H54 (cell line): ENCODE measurements around the gene KRTAP4-2.
A peak's percentile ranks its signal among the peaks of the same experiment; 100 is the strongest.
"Not testable (repeated sequence)": the region's sequence is repeated elsewhere in the genome, so short reads cannot be mapped to it uniquely, and the experiment has no call there.

Source experiments
- DNase-seq: peaks from one replicate; pipeline ENCODE4 v3.0.0; 2011; ENCODE audit warnings: low spot score, mixed read lengths; ENCODE audit not compliant: insufficient read length
- FAIRE-seq: peaks from 3 replicates; lab custom pipeline; 2011; peaks lifted over from hg19 to GRCh38; lab: Jason Lieb, UNC
- POLR2A ChIP-seq: IDR thresholded peaks from 2 replicates; pipeline ENCODE4 v1.6.1; 2011; ENCODE audit warnings: low read depth, mild to moderate bottlenecking, low read length

Gene KRTAP4-2

DNA sequence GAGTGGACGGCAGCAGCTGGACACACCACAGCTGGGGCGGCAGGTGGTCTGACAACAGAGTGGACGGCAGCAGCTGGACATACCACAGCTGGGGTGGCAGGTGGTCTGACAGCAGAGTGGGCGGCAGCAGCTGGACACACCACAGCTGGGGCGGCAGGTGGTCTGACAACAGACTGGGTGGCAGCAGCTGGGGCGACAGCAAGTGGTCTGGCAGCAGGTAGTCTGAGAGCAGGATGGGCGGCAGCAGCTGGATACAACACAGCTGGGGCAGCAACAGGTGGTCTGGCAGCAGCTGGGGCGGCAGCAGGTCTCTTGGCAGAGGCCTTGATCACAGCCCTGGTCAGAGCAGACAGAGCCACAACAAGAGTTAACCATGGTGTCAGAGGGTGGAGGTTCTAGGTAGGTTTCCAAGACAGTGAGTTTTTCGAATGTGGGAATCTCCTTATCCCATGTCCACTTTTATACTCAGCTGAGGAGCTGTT lies 6.5 kb upstream of the KRTAP4-2 start, which contains the start of gene KRTAP4-1:
Gene KRTAP4-1 (minus strand): TSS at position 432 of the 482 bp plus-strand sequence. CDS start 57 bp downstream, at position 375.
- FAIRE-seq (no peak), DNase-seq (no peak)
- TF ChIP-seq POLR2A = no peak

DNA sequence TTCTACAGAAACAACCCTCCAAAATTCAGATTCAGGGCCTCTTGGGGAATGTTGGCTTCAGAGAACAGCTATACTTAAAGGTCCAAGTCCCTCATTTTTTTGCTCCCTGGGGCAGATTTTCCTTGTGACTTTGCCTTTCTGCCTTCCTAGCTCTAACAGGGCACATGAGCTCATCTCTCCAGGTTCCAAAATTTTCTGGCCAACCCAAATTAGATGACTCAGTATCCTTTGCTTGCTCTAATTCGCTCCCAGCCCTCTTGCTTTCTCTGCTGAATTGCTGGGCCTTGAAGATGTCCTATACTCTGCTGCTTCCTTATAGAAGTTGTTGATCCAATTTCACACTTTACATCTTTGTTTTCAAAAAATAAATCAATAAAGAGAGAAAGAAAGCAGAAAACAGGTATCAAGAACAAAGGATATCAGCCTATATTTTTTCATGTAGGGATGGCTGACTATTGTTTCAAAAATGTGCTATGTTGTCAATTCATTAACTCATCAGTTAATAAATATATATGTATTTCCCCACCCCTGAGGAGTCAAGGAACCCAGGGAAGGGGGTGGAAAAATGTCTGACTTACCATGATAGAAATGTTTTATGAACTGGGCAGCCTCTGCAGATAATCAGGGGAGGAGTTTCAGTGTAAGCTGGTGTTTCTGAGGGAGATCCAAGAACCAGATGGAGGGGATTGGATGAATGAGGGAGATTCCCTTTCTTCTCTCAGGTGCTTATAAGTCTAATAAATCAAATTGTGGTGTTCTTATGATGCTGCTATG lies 1.0 kb upstream of the KRTAP4-2 start:
- FAIRE-seq (no peak), DNase-seq (no peak)
- TF ChIP-seq POLR2A = no peak

- TF ChIP-seq POLR2A = no peak
- DNase-seq (peak; percentile 20), FAIRE-seq (peak; percentile 76)
Measured at GRCh38 chr17:41178341-41178740, 320 bp upstream of the KRTAP4-2 start.

DNA sequence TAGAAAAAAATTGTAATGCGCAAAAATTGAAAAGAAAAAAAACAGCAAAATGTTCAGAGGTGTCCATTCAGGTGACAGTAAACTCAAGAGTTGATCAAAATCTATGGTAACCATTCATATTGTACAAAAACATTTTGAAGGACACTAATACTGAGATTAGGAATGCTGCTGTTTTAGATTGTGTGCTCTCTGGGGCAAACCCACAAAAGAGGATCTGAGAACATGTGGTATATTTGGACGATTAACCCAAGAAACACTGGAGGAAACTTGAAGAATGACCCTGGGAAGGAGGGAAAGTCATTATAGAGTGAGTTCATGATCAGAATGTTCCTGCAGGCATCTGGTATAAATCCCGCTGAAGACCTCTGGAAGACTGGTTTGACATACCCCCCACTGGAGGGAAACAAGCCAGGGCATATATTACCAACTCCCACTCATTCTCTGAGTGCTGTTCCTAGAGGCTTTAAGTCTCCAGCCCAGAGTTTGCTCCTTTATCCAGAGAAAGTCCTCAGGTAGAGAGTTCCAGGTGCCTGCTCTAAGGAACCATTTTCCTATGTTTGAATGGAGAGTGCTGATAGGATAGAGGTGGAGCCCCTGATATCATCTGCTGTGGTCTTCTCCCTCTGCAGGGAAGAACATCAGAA lies 1.2 kb downstream of the KRTAP4-2 start:
- TF ChIP-seq POLR2A = no peak
- no peak for FAIRE-seq
- DNase-seq = no peak

- no peak for TF ChIP-seq POLR2A
Measured at GRCh38 chr17:41171886-41172285, 6.1 kb downstream of the KRTAP4-2 start.

DNA sequence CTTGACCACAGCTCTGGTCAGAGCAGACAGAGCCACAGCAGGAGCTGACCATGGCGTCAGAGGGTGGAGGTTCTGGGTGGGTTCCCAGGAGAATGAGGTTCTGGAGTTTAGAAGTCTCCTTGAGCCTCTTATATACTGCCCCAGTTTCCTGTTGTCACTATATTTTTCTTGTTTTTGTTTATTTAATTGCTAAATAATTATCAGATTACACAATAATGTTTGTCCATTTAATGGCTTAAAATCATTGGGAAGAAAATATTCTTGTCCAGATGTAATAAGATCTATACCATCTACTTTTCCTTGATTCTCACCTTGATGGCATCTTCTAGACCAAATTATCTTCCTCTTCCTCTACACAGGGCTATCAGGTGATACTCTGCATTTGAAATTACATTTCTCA lies 9.9 kb downstream of the KRTAP4-2 start, which contains the start of gene KRTAP4-3:
Gene KRTAP4-3 (minus strand): TSS at position 101 of the 400 bp plus-strand sequence. CDS start 49 bp downstream, at position 52.
- no peak for DNase-seq
- TF ChIP-seq POLR2A = no peak
- peak; percentile 20 for FAIRE-seq

More at GRCh38 chr17:41171886-41172285, 6.1 kb downstream of the KRTAP4-2 start:
- no peak for FAIRE-seq
- no peak for DNase-seq

DNA sequence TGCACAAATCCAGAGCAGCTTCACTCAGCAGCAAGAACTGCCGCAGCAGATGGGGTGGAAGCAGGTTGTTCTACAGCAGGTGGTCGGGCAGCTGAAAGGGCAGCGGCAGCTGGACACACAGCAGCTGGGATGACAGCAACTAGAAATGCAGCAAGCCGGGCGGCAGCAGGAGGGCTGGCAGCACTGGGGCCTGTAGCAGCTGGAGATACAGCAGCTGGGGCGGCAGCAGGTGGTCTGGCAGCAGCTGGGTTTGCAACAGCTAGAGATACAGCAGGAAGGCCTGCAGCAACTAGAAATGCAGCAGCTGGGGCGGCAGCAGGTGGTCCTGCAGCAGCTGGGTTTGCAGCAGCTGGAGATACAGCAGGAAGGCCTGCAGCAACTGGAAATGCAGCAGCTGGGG lies 10.5 kb downstream of the KRTAP4-2 start:
- DNase-seq = no peak
- TF ChIP-seq POLR2A = no peak
- no peak for FAIRE-seq

GRCh38 chr17:41163828-41164227 lies 14.2 kb downstream of the KRTAP4-2 start:
- FAIRE-seq (peak; percentile 15), DNase-seq (no peak)
- TF ChIP-seq POLR2A = no peak

- no peak for DNase-seq
- TF ChIP-seq POLR2A = no peak
- no peak for FAIRE-seq
Measured at GRCh38 chr17:41160648-41161047, 17.4 kb downstream of the KRTAP4-2 start, which contains the start of gene KRTAP4-4. Gene KRTAP4-4, minus strand, starts transcription at chr17:41160748. Its CDS starts 57 bp downstream, at chr17:41160691.

- not testable (repeated sequence) for DNase-seq, FAIRE-seq
Measured at GRCh38 chr17:41160190-41160589, 17.8 kb downstream of the KRTAP4-2 start.

DNA sequence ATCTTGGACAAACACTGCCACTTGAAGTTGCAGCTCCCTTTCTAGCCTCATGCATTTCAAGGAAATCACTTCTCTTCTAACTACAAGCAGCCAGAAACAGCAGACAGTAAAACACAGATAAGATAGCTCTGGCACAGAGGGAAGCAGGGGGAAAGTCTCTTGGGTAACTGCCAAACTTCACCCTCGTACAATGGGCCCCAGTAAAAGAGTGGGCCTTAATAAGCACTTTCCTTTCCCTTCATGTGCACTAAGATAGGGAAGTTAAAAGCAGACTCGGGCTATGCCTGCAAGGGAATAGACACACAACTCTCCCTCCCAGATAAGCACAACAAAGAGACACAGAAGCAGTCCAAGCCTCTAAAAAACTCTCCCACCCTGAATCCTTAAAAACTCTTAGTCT lies 24.2 kb downstream of the KRTAP4-2 start:
- no peak for FAIRE-seq
- TF ChIP-seq POLR2A = no peak
- no peak for DNase-seq

DNA sequence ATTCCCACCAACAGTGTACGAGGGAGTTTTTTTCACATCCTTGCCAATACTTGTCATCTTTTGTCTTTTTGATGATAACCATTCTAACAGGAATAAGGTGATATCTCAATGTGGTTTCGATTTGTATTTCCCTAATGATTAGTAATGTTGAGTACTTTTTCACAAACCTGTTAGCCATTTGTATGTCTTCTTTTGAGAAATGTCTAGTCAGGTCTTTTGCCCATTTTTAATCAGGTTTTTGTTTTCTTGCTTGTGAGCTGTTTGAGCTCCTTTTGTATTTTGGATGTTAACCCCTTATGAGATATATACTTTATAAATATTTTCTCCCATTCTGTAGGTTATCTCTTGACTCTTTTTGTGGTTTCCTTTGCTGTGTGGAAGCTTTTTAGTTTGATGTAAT lies 26.5 kb downstream of the KRTAP4-2 start:
- DNase-seq = no peak
- TF ChIP-seq POLR2A = no peak
- no peak for FAIRE-seq

DNA sequence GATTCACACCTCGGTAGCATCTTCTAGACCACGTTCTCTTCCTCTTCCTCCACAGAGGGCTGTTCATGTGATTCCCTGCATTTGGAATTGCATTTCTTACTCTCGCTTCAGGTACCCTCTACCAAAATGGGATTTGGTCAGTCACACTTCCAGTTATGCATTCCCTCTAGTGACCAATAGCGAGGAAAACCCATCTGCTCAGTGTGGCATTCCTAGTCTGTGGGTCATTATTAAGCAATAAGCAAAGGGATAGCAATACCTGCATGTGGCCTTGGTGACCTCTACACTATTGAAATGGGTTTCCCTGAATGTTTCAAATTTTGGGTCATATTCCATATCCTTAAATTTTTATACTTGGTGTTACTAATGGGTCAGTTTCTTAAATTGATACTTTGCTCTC lies 28.0 kb downstream of the KRTAP4-2 start:
- no peak for TF ChIP-seq POLR2A
- DNase-seq (no peak), FAIRE-seq (no peak)

DNA sequence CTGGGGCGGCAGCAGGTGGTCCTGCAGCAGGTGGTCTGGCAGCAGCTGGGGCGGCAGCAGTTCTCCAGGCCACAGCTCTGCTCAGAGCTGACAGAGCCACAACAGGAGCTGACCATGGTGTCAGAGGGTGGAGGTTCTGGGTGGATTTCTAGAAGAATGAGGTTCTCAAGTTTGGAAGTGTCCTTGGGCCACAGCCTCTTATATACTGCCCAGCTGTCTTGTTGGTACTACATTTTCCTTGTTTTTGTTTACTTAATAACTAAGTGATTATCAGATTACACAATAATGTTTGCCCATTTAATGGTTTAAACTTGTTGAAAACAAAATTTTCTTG lies 28.4 kb downstream of the KRTAP4-2 start, which contains the start of gene KRTAP4-5:
Gene KRTAP4-5 (minus strand): TSS at position 174 of the 334 bp plus-strand sequence. CDS start 58 bp downstream, at position 116.
- no peak for TF ChIP-seq POLR2A
- FAIRE-seq = no peak
- no peak for DNase-seq

DNA sequence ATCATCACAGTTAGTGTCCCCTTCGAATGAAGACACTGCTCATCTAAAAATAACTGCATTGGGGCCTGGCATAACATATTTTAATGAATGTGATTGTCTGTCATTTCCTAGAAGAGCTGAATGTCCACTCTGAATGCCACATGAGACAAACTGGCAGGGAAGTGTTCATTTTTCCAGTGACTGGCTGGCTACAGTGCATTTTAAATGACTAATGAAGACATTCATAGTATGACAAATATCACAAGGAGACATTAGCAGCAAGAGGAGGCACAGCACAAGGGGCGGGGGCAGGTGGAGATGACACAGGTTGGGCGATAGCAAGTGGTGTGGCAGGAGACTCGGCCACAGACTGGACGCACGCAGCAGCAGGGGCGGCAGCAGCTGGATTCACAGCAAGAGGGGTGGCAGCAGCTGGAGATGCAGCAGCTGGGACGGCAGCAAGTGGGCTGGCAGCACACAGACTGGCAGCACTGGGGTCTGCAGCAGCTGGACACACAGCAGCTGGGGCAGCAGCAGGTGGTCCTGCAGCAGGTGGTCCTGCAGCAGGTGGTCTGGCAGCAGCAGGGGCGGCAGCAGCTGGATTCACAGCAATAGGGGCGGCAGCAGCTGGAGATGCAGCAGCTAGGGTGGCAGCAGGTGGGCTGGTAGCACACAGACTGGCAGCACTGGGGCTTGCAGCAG lies 28.9 kb downstream of the KRTAP4-2 start:
- FAIRE-seq = not testable (repeated sequence)

More for the DNA sequence above, 28.9 kb downstream of the KRTAP4-2 start:
- not testable (repeated sequence) for DNase-seq
